HepG2 (cell line): ENCODE data around the gene ARF4. TPM values are rescaled to one million over a fixed set of nuclear protein-coding genes. Genes with fewer than 3 reads are reported as not detected.

Source experiments
- GTF2F1 ChIP-seq: fragments of 150-350 bp; IDR thresholded peaks from 2 replicates; pipeline ENCODE4 v1.6.1; 2014; ENCODE audit warnings: low read length
- U2AF2 ChIP-seq: fragments of 200-400 bp; formaldehyde crosslinking; IDR thresholded peaks from 2 replicates; pipeline ENCODE4 v1.6.1; 2017; ENCODE audit warnings: low read depth, mild to moderate bottlenecking, low read length
- YEATS4 ChIP-seq: sonication (generic); formaldehyde crosslinking; IDR thresholded peaks from 2 replicates; pipeline ENCODE4 v1.4.0; 2020; ENCODE audit warnings: missing genetic modification reagents, borderline replicate concordance
- ZNF138 ChIP-seq: sonication (generic); formaldehyde crosslinking; IDR thresholded peaks from 2 replicates; pipeline ENCODE4 v1.5.0; 2020; ENCODE audit warnings: mild to moderate bottlenecking, low read depth, missing genetic modification reagents
- ZNF251 ChIP-seq: sonication (generic); formaldehyde crosslinking; IDR thresholded peaks from 2 replicates; pipeline ENCODE4 v1.9.0; 2021; ENCODE audit warnings: mild to moderate bottlenecking, missing genetic modification reagents
- ZNF746 ChIP-seq: sonication (generic); formaldehyde crosslinking; IDR thresholded peaks from 2 replicates; pipeline ENCODE4 v1.8.0; 2022; ENCODE audit warnings: mild to moderate bottlenecking, missing genetic modification reagents
- ZNF816 ChIP-seq: sonication (generic); formaldehyde crosslinking; IDR thresholded peaks from 2 replicates; pipeline ENCODE4 v1.8.0; 2022; ENCODE audit warnings: missing genetic modification reagents, mild to moderate bottlenecking, borderline replicate concordance
- polyA plus RNA-seq, 8 experiments: library from polyadenylated mRNA; depleted of rRNA in 3 of 8; stranded (reverse) in 7 of 8; unstranded in 1 of 8; fragments of >200 nt; fragmentation: Illumina TruSeq in 4 of 8; extraction: Trizol in 4 of 8; gene quantifications; 2 replicates each; pipeline versions ENCODE4 v1.2.1 to v1.2.3, GENCODE V29; 2011 to 2016; ENCODE audit warnings: low read depth in 4 of 8, missing spikeins in 1 of 8, mixed read lengths in 1 of 8; ENCODE audit not compliant: insufficient read depth in 1 of 8
- total RNA-seq, 5 experiments: library from RNA; depleted of rRNA; stranded (reverse); fragments of >200 nt; fragmentation: Illumina TruSeq; extraction: Trizol; gene quantifications; 2 replicates each; pipeline ENCODE4 v1.2.3, GENCODE V29; 2016; ENCODE audit warnings: low read depth in 1 of 5
- TF ChIP-seq, protein P1 (sequence below): sonication (generic); formaldehyde crosslinking; conservative IDR thresholded peaks from 2 replicates; pipeline ENCODE4 v1.8.1; 2023; ENCODE audit warnings: missing genetic modification reagents
- TF ChIP-seq, protein P2 (sequence below): IDR thresholded peaks from 2 replicates; pipeline ENCODE4 v1.6.1; 2016; ENCODE audit warnings: low read depth
- TF ChIP-seq, protein P3 (sequence below), 2 experiments: fragments of 450-650 bp in 1 of 2; sonication (generic) in 1 of 2; formaldehyde crosslinking in 1 of 2; IDR thresholded peaks; 2 replicates each; pipeline versions ENCODE4 v1.6.1 to v1.8.0; 2016 to 2022; ENCODE audit warnings: antibody characterized with exemption in 1 of 2, mild to moderate bottlenecking in 1 of 2, missing genetic modification reagents in 1 of 2
- TF ChIP-seq, protein P4 (sequence below): sonication (generic); formaldehyde crosslinking; IDR thresholded peaks from 2 replicates; pipeline ENCODE4 v1.4.0; 2020; ENCODE audit warnings: missing genetic modification reagents

ARF4 gene
- total and polyA plus RNA-seq, 2 of the 13 experiments (the other 11 are each of a cell fraction or from before 2014, with no cell fraction given), result 184 to 250 TPM

DNA sequence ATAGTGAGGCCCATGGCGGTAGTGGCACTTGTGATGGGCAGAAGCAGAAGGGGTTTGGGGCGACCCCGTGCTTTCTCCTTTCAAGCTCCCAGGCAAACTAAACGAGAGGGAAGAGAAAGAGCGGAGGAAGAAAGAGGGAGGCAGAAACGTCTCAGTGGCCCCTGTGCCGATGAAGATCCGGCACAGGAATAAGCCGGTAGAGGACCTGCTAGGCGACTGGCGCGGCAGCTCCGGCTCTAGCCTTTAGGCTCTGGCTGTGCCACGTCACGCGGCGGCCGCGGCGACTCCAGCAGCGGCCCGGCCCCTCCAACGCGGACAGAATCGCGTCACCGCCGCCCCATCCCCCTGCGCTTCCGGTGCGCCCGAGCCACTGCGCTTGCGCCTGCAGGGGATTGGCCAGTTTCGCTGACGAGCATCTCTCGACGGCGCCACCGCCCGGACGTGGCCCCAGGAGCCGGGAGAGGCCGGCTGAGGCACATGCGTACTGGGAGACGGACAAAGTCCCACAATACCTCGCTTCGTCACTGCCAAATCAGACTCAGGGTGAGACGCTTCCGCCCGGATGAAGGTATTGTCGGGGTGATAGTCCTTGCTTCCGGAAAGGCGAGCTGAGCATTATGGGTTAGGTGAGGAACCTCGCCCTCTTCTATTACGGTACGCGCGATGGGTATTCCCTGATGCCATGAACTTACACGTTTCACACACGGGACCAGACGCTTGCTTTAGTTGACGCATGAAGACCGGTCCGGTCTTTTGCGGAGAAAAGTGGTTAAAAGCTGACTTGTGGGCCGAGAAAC is at the start of gene ARF4 (continued):
- TF ChIP-seq, protein P1, sequence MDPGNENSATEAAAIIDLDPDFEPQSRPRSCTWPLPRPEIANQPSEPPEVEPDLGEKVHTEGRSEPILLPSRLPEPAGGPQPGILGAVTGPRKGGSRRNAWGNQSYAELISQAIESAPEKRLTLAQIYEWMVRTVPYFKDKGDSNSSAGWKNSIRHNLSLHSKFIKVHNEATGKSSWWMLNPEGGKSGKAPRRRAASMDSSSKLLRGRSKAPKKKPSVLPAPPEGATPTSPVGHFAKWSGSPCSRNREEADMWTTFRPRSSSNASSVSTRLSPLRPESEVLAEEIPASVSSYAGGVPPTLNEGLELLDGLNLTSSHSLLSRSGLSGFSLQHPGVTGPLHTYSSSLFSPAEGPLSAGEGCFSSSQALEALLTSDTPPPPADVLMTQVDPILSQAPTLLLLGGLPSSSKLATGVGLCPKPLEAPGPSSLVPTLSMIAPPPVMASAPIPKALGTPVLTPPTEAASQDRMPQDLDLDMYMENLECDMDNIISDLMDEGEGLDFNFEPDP (CRISPR knock-in tag), result no peak
- TF ChIP-seq GTF2F1 (peak; percentile 64; the same call in 1 of the 2 replicates), ZNF746 (CRISPR knock-in tag) (no peak; the same call in 1 of the 2 replicates), ZNF251 (CRISPR knock-in tag) (0 out of 2 replicates have a peak, but pooled peaks have one; percentile 32), ZNF138 (CRISPR knock-in tag) (peak; percentile 79; the same call in 1 of the 2 replicates), YEATS4 (CRISPR knock-in tag) (peak; percentile 81), ZNF816 (CRISPR knock-in tag) (0 out of 2 replicates have a peak, but pooled peaks have one; percentile 87), U2AF2 (no peak)
- TF ChIP-seq, protein P2, sequence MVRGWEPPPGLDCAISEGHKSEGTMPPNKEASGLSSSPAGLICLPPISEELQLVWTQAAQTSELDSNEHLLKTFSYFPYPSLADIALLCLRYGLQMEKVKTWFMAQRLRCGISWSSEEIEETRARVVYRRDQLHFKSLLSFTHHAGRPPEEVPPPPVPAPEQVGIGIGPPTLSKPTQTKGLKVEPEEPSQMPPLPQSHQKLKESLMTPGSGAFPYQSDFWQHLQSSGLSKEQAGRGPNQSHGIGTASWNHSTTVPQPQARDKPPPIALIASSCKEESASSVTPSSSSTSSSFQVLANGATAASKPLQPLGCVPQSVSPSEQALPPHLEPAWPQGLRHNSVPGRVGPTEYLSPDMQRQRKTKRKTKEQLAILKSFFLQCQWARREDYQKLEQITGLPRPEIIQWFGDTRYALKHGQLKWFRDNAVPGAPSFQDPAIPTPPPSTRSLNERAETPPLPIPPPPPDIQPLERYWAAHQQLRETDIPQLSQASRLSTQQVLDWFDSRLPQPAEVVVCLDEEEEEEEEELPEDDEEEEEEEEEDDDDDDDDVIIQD (CRISPR knock-in tag), result 0 out of 2 replicates have a peak, but pooled peaks have one; percentile 44
- TF ChIP-seq, protein P3, sequence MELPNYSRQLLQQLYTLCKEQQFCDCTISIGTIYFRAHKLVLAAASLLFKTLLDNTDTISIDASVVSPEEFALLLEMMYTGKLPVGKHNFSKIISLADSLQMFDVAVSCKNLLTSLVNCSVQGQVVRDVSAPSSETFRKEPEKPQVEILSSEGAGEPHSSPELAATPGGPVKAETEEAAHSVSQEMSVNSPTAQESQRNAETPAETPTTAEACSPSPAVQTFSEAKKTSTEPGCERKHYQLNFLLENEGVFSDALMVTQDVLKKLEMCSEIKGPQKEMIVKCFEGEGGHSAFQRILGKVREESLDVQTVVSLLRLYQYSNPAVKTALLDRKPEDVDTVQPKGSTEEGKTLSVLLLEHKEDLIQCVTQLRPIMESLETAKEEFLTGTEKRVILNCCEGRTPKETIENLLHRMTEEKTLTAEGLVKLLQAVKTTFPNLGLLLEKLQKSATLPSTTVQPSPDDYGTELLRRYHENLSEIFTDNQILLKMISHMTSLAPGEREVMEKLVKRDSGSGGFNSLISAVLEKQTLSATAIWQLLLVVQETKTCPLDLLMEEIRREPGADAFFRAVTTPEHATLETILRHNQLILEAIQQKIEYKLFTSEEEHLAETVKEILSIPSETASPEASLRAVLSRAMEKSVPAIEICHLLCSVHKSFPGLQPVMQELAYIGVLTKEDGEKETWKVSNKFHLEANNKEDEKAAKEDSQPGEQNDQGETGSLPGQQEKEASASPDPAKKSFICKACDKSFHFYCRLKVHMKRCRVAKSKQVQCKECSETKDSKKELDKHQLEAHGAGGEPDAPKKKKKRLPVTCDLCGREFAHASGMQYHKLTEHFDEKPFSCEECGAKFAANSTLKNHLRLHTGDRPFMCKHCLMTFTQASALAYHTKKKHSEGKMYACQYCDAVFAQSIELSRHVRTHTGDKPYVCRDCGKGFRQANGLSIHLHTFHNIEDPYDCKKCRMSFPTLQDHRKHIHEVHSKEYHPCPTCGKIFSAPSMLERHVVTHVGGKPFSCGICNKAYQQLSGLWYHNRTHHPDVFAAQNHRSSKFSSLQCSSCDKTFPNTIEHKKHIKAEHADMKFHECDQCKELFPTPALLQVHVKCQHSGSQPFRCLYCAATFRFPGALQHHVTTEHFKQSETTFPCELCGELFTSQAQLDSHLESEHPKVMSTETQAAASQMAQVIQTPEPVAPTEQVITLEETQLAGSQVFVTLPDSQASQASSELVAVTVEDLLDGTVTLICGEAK (IDR thresholded peaks at IDR 0.05), result no peak
- TF ChIP-seq, protein P3 (CRISPR knock-in tag; IDR thresholded peaks at IDR 0.05), result no peak
- TF ChIP-seq, protein P4, sequence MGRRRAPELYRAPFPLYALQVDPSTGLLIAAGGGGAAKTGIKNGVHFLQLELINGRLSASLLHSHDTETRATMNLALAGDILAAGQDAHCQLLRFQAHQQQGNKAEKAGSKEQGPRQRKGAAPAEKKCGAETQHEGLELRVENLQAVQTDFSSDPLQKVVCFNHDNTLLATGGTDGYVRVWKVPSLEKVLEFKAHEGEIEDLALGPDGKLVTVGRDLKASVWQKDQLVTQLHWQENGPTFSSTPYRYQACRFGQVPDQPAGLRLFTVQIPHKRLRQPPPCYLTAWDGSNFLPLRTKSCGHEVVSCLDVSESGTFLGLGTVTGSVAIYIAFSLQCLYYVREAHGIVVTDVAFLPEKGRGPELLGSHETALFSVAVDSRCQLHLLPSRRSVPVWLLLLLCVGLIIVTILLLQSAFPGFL (CRISPR knock-in tag), result no peak
